Smooth muscle cell (in vitro differentiated cells): ENCODE results near the gene STIM2. TPM values are rescaled to one million over a fixed set of nuclear protein-coding genes. Genes with fewer than 3 reads are reported as not detected.
"Not testable (repeated sequence)": the region's sequence is repeated elsewhere in the genome, so short reads cannot be mapped to it uniquely, and the experiment has no call there.

Experiments used
- DNase-seq: peaks from one replicate; lab custom pipeline; 2025; ENCODE audit not compliant: unreplicated experiment; lab: John Stamatoyannopoulos, UW
- H2AFZ ChIP-seq: fragments of 200-600 bp; sonication (generic); 2 replicates; pipeline ENCODE4 v1.6.0; 2016; ENCODE audit warnings: antibody characterized with exemption, low read depth, mild to moderate bottlenecking
- H3F3A ChIP-seq: fragments of 200-600 bp; sonication (generic); 2 replicates; pipeline ENCODE4 v1.6.0; 2017; ENCODE audit warnings: antibody characterized with exemption, low read depth
- H3K27ac ChIP-seq: fragments of 200-600 bp; sonication (generic); 2 replicates; pipeline ENCODE4 v1.5.1; 2016; ENCODE audit warnings: low read depth, mild to moderate bottlenecking
- H3K27me3 ChIP-seq: fragments of 200-600 bp; sonication (generic); 2 replicates; pipeline ENCODE4 v1.6.1; 2016; ENCODE audit warnings: low read depth, mild to moderate bottlenecking
- H3K36me3 ChIP-seq: fragments of 200-600 bp; sonication (generic); 2 replicates; pipeline ENCODE4 v1.5.1; 2016; ENCODE audit warnings: low read depth
- H3K4me1 ChIP-seq: fragments of 200-600 bp; sonication (generic); 2 replicates; pipeline ENCODE4 v1.5.1; 2016; ENCODE audit warnings: low read depth
- H3K4me2 ChIP-seq: fragments of 200-600 bp; sonication (generic); 2 replicates; pipeline ENCODE4 v1.6.0; 2016; ENCODE audit warnings: mild to moderate bottlenecking
- H3K4me3 ChIP-seq: fragments of 200-600 bp; sonication (generic); 2 replicates; pipeline ENCODE4 v1.5.1; 2016; ENCODE audit warnings: mild to moderate bottlenecking
- H3K79me2 ChIP-seq: fragments of 200-600 bp; sonication (generic); 2 replicates; pipeline ENCODE4 v1.6.0; 2016; ENCODE audit warnings: low read depth, mild to moderate bottlenecking
- H3K9ac ChIP-seq: fragments of 200-600 bp; sonication (generic); 2 replicates; pipeline ENCODE4 v1.6.0; 2016; ENCODE audit warnings: low read depth
- H3K9me3 ChIP-seq: fragments of 200-600 bp; sonication (generic); replicated peaks from 2 replicates; pipeline ENCODE4 v1.5.1; 2016; ENCODE audit warnings: low read depth
- H4K20me1 ChIP-seq: fragments of 200-600 bp; sonication (generic); 2 replicates; pipeline ENCODE4 v1.6.0; 2016; ENCODE audit warnings: low read depth
- whole genome bisulfite sequencing: methylation state at CpG from one replicate; pipeline ENCODE4 v1.1.7; 2016; ENCODE audit warnings: low lambda C conversion rate; 5-methylcytosine and 5-hydroxymethylcytosine counted together
- polyA plus RNA-seq: library from polyadenylated mRNA; unstranded; fragments of >200 nt; fragmentation: Nextera tagmentation; extraction: Ambion mirVana; gene quantifications from 2 replicates; pipeline ENCODE4 v1.2.1, GENCODE V29; 2016
- total RNA-seq: library from RNA; depleted of rRNA; stranded (reverse); fragments of >200 nt; gene quantifications from 2 replicates; pipeline ENCODE4 v1.2.3, GENCODE V29; 2014
- TF ChIP-seq, protein P1 (sequence below): fragments of 200-600 bp; sonication (generic); IDR thresholded peaks from 2 replicates; pipeline ENCODE4 v1.5.1; 2017; ENCODE audit warnings: borderline replicate concordance, mild to moderate bottlenecking, antibody characterized with exemption; ENCODE audit not compliant: insufficient read depth, poor library complexity, severe bottlenecking

STIM2 gene
- total and polyA plus RNA-seq, 2 experiments from 2014 or later, result 31.0 to 69.0 TPM

- TF ChIP-seq, protein P1, sequence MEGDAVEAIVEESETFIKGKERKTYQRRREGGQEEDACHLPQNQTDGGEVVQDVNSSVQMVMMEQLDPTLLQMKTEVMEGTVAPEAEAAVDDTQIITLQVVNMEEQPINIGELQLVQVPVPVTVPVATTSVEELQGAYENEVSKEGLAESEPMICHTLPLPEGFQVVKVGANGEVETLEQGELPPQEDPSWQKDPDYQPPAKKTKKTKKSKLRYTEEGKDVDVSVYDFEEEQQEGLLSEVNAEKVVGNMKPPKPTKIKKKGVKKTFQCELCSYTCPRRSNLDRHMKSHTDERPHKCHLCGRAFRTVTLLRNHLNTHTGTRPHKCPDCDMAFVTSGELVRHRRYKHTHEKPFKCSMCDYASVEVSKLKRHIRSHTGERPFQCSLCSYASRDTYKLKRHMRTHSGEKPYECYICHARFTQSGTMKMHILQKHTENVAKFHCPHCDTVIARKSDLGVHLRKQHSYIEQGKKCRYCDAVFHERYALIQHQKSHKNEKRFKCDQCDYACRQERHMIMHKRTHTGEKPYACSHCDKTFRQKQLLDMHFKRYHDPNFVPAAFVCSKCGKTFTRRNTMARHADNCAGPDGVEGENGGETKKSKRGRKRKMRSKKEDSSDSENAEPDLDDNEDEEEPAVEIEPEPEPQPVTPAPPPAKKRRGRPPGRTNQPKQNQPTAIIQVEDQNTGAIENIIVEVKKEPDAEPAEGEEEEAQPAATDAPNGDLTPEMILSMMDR, result no peak
- H2AFZ ChIP-seq, result no peak overlapping the region
- peaks cover 2% of the 10 kb centered on the region for H3K36me3 ChIP-seq
- DNase-seq, result no peak
- H3K27me3 ChIP-seq, result no peaks in the 10 kb centered on the region
- no peaks in the 10 kb centered on the region for H3K4me1 ChIP-seq
- no peaks in the 10 kb centered on the region for H4K20me1 ChIP-seq
- H3K27ac ChIP-seq, result no peak overlapping the region
- WGBS, result 56% methylated on average over 2 of the region's 2 CpGs
- no peaks in the 10 kb centered on the region for H3F3A ChIP-seq
- no peak overlapping the region for H3K9ac ChIP-seq
- no peak overlapping the region for H3K4me2 ChIP-seq
- H3K9me3 ChIP-seq, result no peaks in the 10 kb centered on the region
- H3K79me2 ChIP-seq, result no peaks in the 10 kb centered on the region
- H3K4me3 ChIP-seq, result no peak overlapping the region
Observed at GRCh38 chr4:27024805-27025204, 164.2 kb downstream of the STIM2 start.

DNA sequence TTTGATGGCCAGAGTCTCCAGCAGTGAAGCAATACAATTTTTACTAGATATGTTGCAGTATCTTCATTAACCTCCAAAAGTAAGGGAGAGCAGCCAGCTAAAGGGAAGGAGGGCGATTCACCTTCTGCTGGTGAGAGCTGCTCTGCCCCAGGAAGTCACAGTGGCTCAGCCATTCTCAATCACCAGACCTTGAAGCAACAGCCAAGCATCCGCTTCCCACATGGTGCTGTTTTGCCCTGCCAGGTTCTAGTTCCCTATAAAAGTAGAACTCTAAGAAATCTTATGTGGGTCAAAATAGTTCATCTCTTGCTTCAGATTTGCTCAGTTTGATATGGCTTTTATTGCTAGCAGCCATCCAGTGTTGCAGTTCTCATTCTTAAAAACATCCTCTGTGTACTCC, 166.8 kb downstream of the STIM2 start:
- no peak overlapping the region for H3K27ac ChIP-seq
- TF ChIP-seq, protein P1, result no peak
- H2AFZ ChIP-seq, result no peak overlapping the region
- no peaks in the 10 kb centered on the region for H4K20me1 ChIP-seq
- H3K36me3 ChIP-seq, result no peaks in the 10 kb centered on the region
- no peaks in the 10 kb centered on the region for H3K9me3 ChIP-seq
- no peak overlapping the region for H3K4me2 ChIP-seq
- no peaks in the 10 kb centered on the region for H3K4me1 ChIP-seq
- DNase-seq, result no peak
- no peak overlapping the region for H3K9ac ChIP-seq
- no peaks in the 10 kb centered on the region for H3F3A ChIP-seq
- H3K4me3 ChIP-seq, result no peak overlapping the region
- H3K27me3 ChIP-seq, result no peaks in the 10 kb centered on the region
- no peaks in the 10 kb centered on the region for H3K79me2 ChIP-seq
- WGBS, result 96% methylated on average over 2 of the region's 2 CpGs

- not testable (repeated sequence) for H3K9me3 ChIP-seq, H3K4me3 ChIP-seq, H3K36me3 ChIP-seq, H3K4me2 ChIP-seq, H3K4me1 ChIP-seq, H4K20me1 ChIP-seq, H3K9ac ChIP-seq, DNase-seq, H3K27ac ChIP-seq, H3K79me2 ChIP-seq, H3F3A ChIP-seq, H3K27me3 ChIP-seq, H2AFZ ChIP-seq
- 57% methylated on average over 3 of the region's 3 CpGs for WGBS
Observed at GRCh38 chr4:27035127-27035526, 174.5 kb downstream of the STIM2 start.

DNA sequence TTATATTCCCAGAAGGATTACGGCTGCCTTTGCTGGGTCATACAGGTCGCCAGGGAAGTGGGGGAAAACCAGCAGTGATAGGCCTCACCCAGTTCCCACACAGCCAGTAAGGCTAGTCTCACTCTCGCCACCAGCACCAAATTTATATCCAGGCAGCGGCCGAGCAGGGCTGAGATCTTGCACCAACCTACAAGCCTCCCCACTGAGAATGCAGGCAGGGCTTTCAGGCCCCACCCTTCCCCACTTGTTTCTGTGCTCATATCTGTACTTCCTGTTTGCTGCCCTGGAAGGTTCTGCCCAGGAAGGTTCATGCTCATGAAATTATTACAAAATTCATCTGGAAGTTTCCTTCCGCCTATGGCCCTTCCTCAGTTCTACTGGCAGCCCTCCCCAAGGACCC, 179.7 kb downstream of the STIM2 start:
- H4K20me1 ChIP-seq, result no peaks in the 10 kb centered on the region
- peaks cover 4% of the 10 kb centered on the region for H3K27me3 ChIP-seq
- DNase-seq, result no peak
- no peaks in the 10 kb centered on the region for H3K4me1 ChIP-seq
- no peaks in the 10 kb centered on the region for H3F3A ChIP-seq
- no peaks in the 10 kb centered on the region for H3K36me3 ChIP-seq
- no peak overlapping the region for H3K4me2 ChIP-seq
- TF ChIP-seq, protein P1, result no peak
- H3K27ac ChIP-seq, result no peak overlapping the region
- no peak overlapping the region for H3K4me3 ChIP-seq
- 98% methylated on average over 6 of the region's 6 CpGs for WGBS
- H2AFZ ChIP-seq, result no peak overlapping the region
- no peak overlapping the region for H3K9ac ChIP-seq
- H3K9me3 ChIP-seq, result no peaks in the 10 kb centered on the region
- H3K79me2 ChIP-seq, result no peaks in the 10 kb centered on the region
